Osteocyte (in vitro differentiated cells): Measurements from ENCODE around the gene UBA7. TPM values are rescaled to one million over a fixed set of nuclear protein-coding genes. Genes with fewer than 3 reads are reported as not detected.

Experiments
- DNase-seq: peaks from one replicate; pipeline ENCODE4 v3.0.0; 2021; ENCODE audit warnings: mixed read lengths; ENCODE audit not compliant: unreplicated experiment; ENCODE audit errors: extremely low spot score
- H3K27ac Mint-ChIP-seq: one replicate; pipeline ENCODE4 v1.8.0; 2021; ENCODE audit warnings: mild to moderate bottlenecking, mixed read lengths; ENCODE audit not compliant: unreplicated experiment
- H3K27me3 Mint-ChIP-seq: one replicate; pipeline ENCODE4 v1.8.0; 2021; ENCODE audit warnings: mixed read lengths; ENCODE audit not compliant: unreplicated experiment
- H3K36me3 Mint-ChIP-seq: one replicate; pipeline ENCODE4 v1.8.0; 2021; ENCODE audit warnings: mixed read lengths; ENCODE audit not compliant: unreplicated experiment
- H3K4me1 Mint-ChIP-seq: one replicate; pipeline ENCODE4 v1.8.0; 2021; ENCODE audit warnings: mixed read lengths; ENCODE audit not compliant: unreplicated experiment
- H3K4me3 Mint-ChIP-seq: one replicate; pipeline ENCODE4 v1.8.0; 2021; ENCODE audit warnings: mild to moderate bottlenecking, moderate library complexity, mixed read lengths; ENCODE audit not compliant: unreplicated experiment
- H3K9me3 Mint-ChIP-seq: one replicate; pipeline ENCODE4 v1.8.0; 2021; ENCODE audit warnings: mixed read lengths; ENCODE audit not compliant: unreplicated experiment
- CTCF ChIP-seq: fragments of 200-600 bp; sonication (generic); IDR thresholded peaks from 2 replicates; pipeline ENCODE4 v1.5.0; 2021; ENCODE audit warnings: antibody characterized with exemption, mild to moderate bottlenecking, moderate library complexity
- total RNA-seq: library from RNA; stranded (reverse); gene quantifications from 2 replicates; pipeline ENCODE4 v1.2.1, GENCODE V29; 2021

UBA7 gene
- total RNA-seq, 1 donor from 2014 or later = 63.6 TPM

- no peak for TF ChIP-seq CTCF
- no peaks in the 10 kb centered on the region for H3K27me3 Mint-ChIP-seq
- no peaks in the 10 kb centered on the region for H3K9me3 Mint-ChIP-seq
- H3K27ac Mint-ChIP-seq = no peak overlapping the region
- no peaks in the 10 kb centered on the region for H3K4me1 Mint-ChIP-seq
- no peak overlapping the region for H3K4me3 Mint-ChIP-seq
- DNase-seq = no peak
- H3K36me3 Mint-ChIP-seq = no peaks in the 10 kb centered on the region
Observed at GRCh38 chr3:49845694-49846093, 31.9 kb upstream of the UBA7 start.

GRCh38 chr3:49844464-49845183 is 30.9 kb upstream of the UBA7 start:
- no peaks in the 10 kb centered on the region for H3K4me1 Mint-ChIP-seq

GRCh38 chr3:49842843-49843517 is 29.2 kb upstream of the UBA7 start:
- H3K27me3 Mint-ChIP-seq = no peaks in the 10 kb centered on the region
- no peak for DNase-seq
- H3K27ac Mint-ChIP-seq = no peak overlapping the region
- H3K9me3 Mint-ChIP-seq = no peaks in the 10 kb centered on the region
- no peak overlapping the region for H3K4me3 Mint-ChIP-seq
- H3K36me3 Mint-ChIP-seq = no peaks in the 10 kb centered on the region
- no peak for TF ChIP-seq CTCF
- H3K4me1 Mint-ChIP-seq = peaks cover 5% of the 10 kb centered on the region

More at GRCh38 chr3:49844464-49845183, 30.9 kb upstream of the UBA7 start:
- H3K27ac Mint-ChIP-seq = no peak overlapping the region
- H3K27me3 Mint-ChIP-seq = no peaks in the 10 kb centered on the region
- no peak overlapping the region for H3K4me3 Mint-ChIP-seq
- no peaks in the 10 kb centered on the region for H3K9me3 Mint-ChIP-seq
- DNase-seq = no peak
- no peak for TF ChIP-seq CTCF
- H3K36me3 Mint-ChIP-seq = no peaks in the 10 kb centered on the region

- DNase-seq = no peak
- Mint-ChIP-seq H3K27me3 (no peaks in the 10 kb centered on the region), H3K9me3 (no peaks in the 10 kb centered on the region), H3K4me3 (no peak overlapping the region), H3K36me3 (no peaks in the 10 kb centered on the region), H3K27ac (no peak overlapping the region), H3K4me1 (peaks cover 5% of the 10 kb centered on the region)
- no peak for TF ChIP-seq CTCF
Observed at GRCh38 chr3:49841806-49842205, 28.1 kb upstream of the UBA7 start.

GRCh38 chr3:49841126-49841696 is 27.5 kb upstream of the UBA7 start:
- Mint-ChIP-seq H3K4me3 (no peak overlapping the region), H3K27me3 (no peaks in the 10 kb centered on the region), H3K4me1 (peaks cover 5% of the 10 kb centered on the region), H3K27ac (no peak overlapping the region), H3K9me3 (no peaks in the 10 kb centered on the region), H3K36me3 (no peaks in the 10 kb centered on the region)
- no peak for DNase-seq
- TF ChIP-seq CTCF = peak; percentile 36
